Measurements from ENCODE around the gene ENGASE.

Gene ENGASE

GRCh38 chr17:79066963-79067362, 7.7 kb upstream of the ENGASE start:
- Histone ChIP-seq H3K36me3 (ENCODE audit: insufficient read depth, low read length) (no peaks in the 10 kb centered on the region), H4K20me1 (ENCODE audit: insufficient read depth, low read length) (no peaks in the 10 kb centered on the region), H3K9me2 (ENCODE audit: low read depth, low read length) (no peaks in the 10 kb centered on the region), H3K9me3 (ENCODE audit: low read length) (no peaks in the 10 kb centered on the region), H3K79me2 (ENCODE audit: insufficient read depth, low read length) (no peaks in the 10 kb centered on the region), H3K4me3 (ENCODE audit: low read depth, low read length, poor library complexity, severe bottlenecking) (no peak overlapping the region), H3K4me2 (ENCODE audit: low read length) (no peak overlapping the region), H3K9ac (ENCODE audit: low read length) (no peak overlapping the region), H3F3A (ENCODE audit: insufficient read depth, low read length) (no peaks in the 10 kb centered on the region), H3K27me3 (ENCODE audit: insufficient read depth, low read length) (no peaks in the 10 kb centered on the region), H3K4me1 (ENCODE audit: insufficient read depth, low read length, severe bottlenecking) (no peaks in the 10 kb centered on the region), H2AFZ (ENCODE audit: low read length) (no peak overlapping the region), H3K27ac (ENCODE audit: low read depth, low read length, poor library complexity, severe bottlenecking) (no peak overlapping the region)
- TF ChIP-seq EZH2 (IDR thresholded peaks at IDR 0.05; ENCODE audit: borderline replicate concordance, low read length) (no peak), CTCF (IDR thresholded peaks at IDR 0.05; ENCODE audit: low read length) (no peak)

- no peak overlapping the region for H3K4me3 ChIP-seq (ENCODE audit: low read depth, low read length, poor library complexity, severe bottlenecking)
- H3K79me2 ChIP-seq (ENCODE audit: insufficient read depth, low read length) = no peaks in the 10 kb centered on the region
- H3K4me2 ChIP-seq (ENCODE audit: low read length) = no peak overlapping the region
- H3K9ac ChIP-seq (ENCODE audit: low read length) = no peak overlapping the region
- H3K4me1 ChIP-seq (ENCODE audit: insufficient read depth, low read length, severe bottlenecking) = no peaks in the 10 kb centered on the region
- no peaks in the 10 kb centered on the region for H3K9me2 ChIP-seq (ENCODE audit: low read depth, low read length)
- TF ChIP-seq EZH2 (IDR thresholded peaks at IDR 0.05; ENCODE audit: borderline replicate concordance, low read length) = no peak
- no peaks in the 10 kb centered on the region for H4K20me1 ChIP-seq (ENCODE audit: insufficient read depth, low read length)
- no peaks in the 10 kb centered on the region for H3K27me3 ChIP-seq (ENCODE audit: insufficient read depth, low read length)
- no peaks in the 10 kb centered on the region for H3K9me3 ChIP-seq (ENCODE audit: low read length)
- H3F3A ChIP-seq (ENCODE audit: insufficient read depth, low read length) = no peaks in the 10 kb centered on the region
- H3K36me3 ChIP-seq (ENCODE audit: insufficient read depth, low read length) = no peaks in the 10 kb centered on the region
- H2AFZ ChIP-seq (ENCODE audit: low read length) = no peak overlapping the region
- no peak overlapping the region for H3K27ac ChIP-seq (ENCODE audit: low read depth, low read length, poor library complexity, severe bottlenecking)
Observed at GRCh38 chr17:79070266-79070880, 4.3 kb upstream of the ENGASE start.

GRCh38 chr17:79071161-79071740, 3.4 kb upstream of the ENGASE start:
- TF ChIP-seq EZH2 (IDR thresholded peaks at IDR 0.05; ENCODE audit: borderline replicate concordance, low read length) (no peak), CTCF (IDR thresholded peaks at IDR 0.05; ENCODE audit: low read length) (no peak)
- no peaks in the 10 kb centered on the region for H4K20me1 ChIP-seq (ENCODE audit: insufficient read depth, low read length)

GRCh38 chr17:79072544-79072943, 2.1 kb upstream of the ENGASE start:
- Histone ChIP-seq H3K36me3 (ENCODE audit: insufficient read depth, low read length) (no peaks in the 10 kb centered on the region), H3F3A (ENCODE audit: insufficient read depth, low read length) (no peaks in the 10 kb centered on the region), H3K9ac (ENCODE audit: low read length) (no peak overlapping the region), H3K4me1 (ENCODE audit: insufficient read depth, low read length, severe bottlenecking) (no peaks in the 10 kb centered on the region), H4K20me1 (ENCODE audit: insufficient read depth, low read length) (no peaks in the 10 kb centered on the region), H3K9me3 (ENCODE audit: low read length) (no peaks in the 10 kb centered on the region), H3K27me3 (ENCODE audit: insufficient read depth, low read length) (no peaks in the 10 kb centered on the region), H3K79me2 (ENCODE audit: insufficient read depth, low read length) (no peaks in the 10 kb centered on the region), H3K4me2 (ENCODE audit: low read length) (no peak overlapping the region), H3K27ac (ENCODE audit: low read depth, low read length, poor library complexity, severe bottlenecking) (no peak overlapping the region), H3K9me2 (ENCODE audit: low read depth, low read length) (no peaks in the 10 kb centered on the region), H2AFZ (ENCODE audit: low read length) (no peak overlapping the region), H3K4me3 (ENCODE audit: low read depth, low read length, poor library complexity, severe bottlenecking) (no peak overlapping the region)
- TF ChIP-seq EZH2 (IDR thresholded peaks at IDR 0.05; ENCODE audit: borderline replicate concordance, low read length) (no peak), CTCF (IDR thresholded peaks at IDR 0.05; ENCODE audit: low read length) (no peak)

More at GRCh38 chr17:79071161-79071740, 3.4 kb upstream of the ENGASE start:
- no peak overlapping the region for H3K27ac ChIP-seq (ENCODE audit: low read depth, low read length, poor library complexity, severe bottlenecking)
- H3K4me3 ChIP-seq (ENCODE audit: low read depth, low read length, poor library complexity, severe bottlenecking) = no peak overlapping the region
- H3F3A ChIP-seq (ENCODE audit: insufficient read depth, low read length) = no peaks in the 10 kb centered on the region
- no peak overlapping the region for H3K9ac ChIP-seq (ENCODE audit: low read length)
- no peaks in the 10 kb centered on the region for H3K9me2 ChIP-seq (ENCODE audit: low read depth, low read length)
- no peak overlapping the region for H2AFZ ChIP-seq (ENCODE audit: low read length)
- H3K4me1 ChIP-seq (ENCODE audit: insufficient read depth, low read length, severe bottlenecking) = no peaks in the 10 kb centered on the region
- no peak overlapping the region for H3K4me2 ChIP-seq (ENCODE audit: low read length)
- no peaks in the 10 kb centered on the region for H3K9me3 ChIP-seq (ENCODE audit: low read length)
- H3K79me2 ChIP-seq (ENCODE audit: insufficient read depth, low read length) = no peaks in the 10 kb centered on the region
- H3K36me3 ChIP-seq (ENCODE audit: insufficient read depth, low read length) = no peaks in the 10 kb centered on the region
- H3K27me3 ChIP-seq (ENCODE audit: insufficient read depth, low read length) = no peaks in the 10 kb centered on the region

Measured in OCI-LY1 (cell line).